ENCODE measurements around the gene ONECUT3. TPM values are rescaled to one million over a fixed set of nuclear protein-coding genes. Genes with fewer than 3 reads are reported as not detected.

The ONECUT3 gene
- polyA plus RNA-seq, 1 donor: 1.6 TPM

GRCh38 chr19:1827566-1828278, 74.4 kb downstream of the ONECUT3 start:
- Histone ChIP-seq H3K27ac (ENCODE audit: low read length) (no peak overlapping the region), H3K4me3 (ENCODE audit: low read length) (no peak overlapping the region), H3K36me3 (ENCODE audit: control insufficient read depth, insufficient read depth, low read length) (peaks cover 51% of the 10 kb centered on the region), H3K4me1 (ENCODE audit: control insufficient read depth, insufficient read depth, low read length) (peaks cover 13% of the 10 kb centered on the region), H3K9me3 (ENCODE audit: control insufficient read depth, low read depth, low read length) (peaks cover 5% of the 10 kb centered on the region), H3K27me3 (ENCODE audit: control insufficient read depth, insufficient read depth, low read length) (no peaks in the 10 kb centered on the region)
- no CpG with 5 or more reads among the region's 41 CpGs for WGBS (ENCODE audit: insufficient coverage, low lambda C conversion rate)
- DNase-seq: no peak

GRCh38 chr19:1828279-1829238, 75.3 kb downstream of the ONECUT3 start:
- no peak overlapping the region for H3K4me3 ChIP-seq (ENCODE audit: low read length)
- peaks cover 13% of the 10 kb centered on the region for H3K4me1 ChIP-seq (ENCODE audit: control insufficient read depth, insufficient read depth, low read length)
- WGBS (ENCODE audit: insufficient coverage, low lambda C conversion rate): no CpG with 5 or more reads among the region's 57 CpGs
- peaks cover 5% of the 10 kb centered on the region for H3K9me3 ChIP-seq (ENCODE audit: control insufficient read depth, low read depth, low read length)
- no peak for DNase-seq
- no peak overlapping the region for H3K27ac ChIP-seq (ENCODE audit: low read length)
- no peaks in the 10 kb centered on the region for H3K27me3 ChIP-seq (ENCODE audit: control insufficient read depth, insufficient read depth, low read length)
- peaks cover 47% of the 10 kb centered on the region for H3K36me3 ChIP-seq (ENCODE audit: control insufficient read depth, insufficient read depth, low read length)

- Histone ChIP-seq H3K27me3 (ENCODE audit: control insufficient read depth, insufficient read depth, low read length) (no peaks in the 10 kb centered on the region), H3K27ac (ENCODE audit: low read length) (no peak overlapping the region), H3K4me1 (ENCODE audit: control insufficient read depth, insufficient read depth, low read length) (peaks cover 13% of the 10 kb centered on the region), H3K4me3 (ENCODE audit: low read length) (no peak overlapping the region), H3K36me3 (ENCODE audit: control insufficient read depth, insufficient read depth, low read length) (peaks cover 37% of the 10 kb centered on the region), H3K9me3 (ENCODE audit: control insufficient read depth, low read depth, low read length) (peaks cover 2% of the 10 kb centered on the region)
- DNase-seq: no peak
- 60% methylated on average over 2 of the region's 11 CpGs for WGBS (ENCODE audit: insufficient coverage, low lambda C conversion rate)
These were observed 76.7 kb downstream of the ONECUT3 start for GRCh38 chr19:1829958-1830357.

GRCh38 chr19:1830568-1830967, 77.3 kb downstream of the ONECUT3 start:
- H3K4me3 ChIP-seq (ENCODE audit: low read length): no peak overlapping the region
- H3K27ac ChIP-seq (ENCODE audit: low read length): no peak overlapping the region
- H3K36me3 ChIP-seq (ENCODE audit: control insufficient read depth, insufficient read depth, low read length): peaks cover 37% of the 10 kb centered on the region
- H3K4me1 ChIP-seq (ENCODE audit: control insufficient read depth, insufficient read depth, low read length): peaks cover 13% of the 10 kb centered on the region
- H3K27me3 ChIP-seq (ENCODE audit: control insufficient read depth, insufficient read depth, low read length): no peaks in the 10 kb centered on the region
- no peak for DNase-seq
- 100% methylated on average over 2 of the region's 15 CpGs for WGBS (ENCODE audit: insufficient coverage, low lambda C conversion rate)
- H3K9me3 ChIP-seq (ENCODE audit: control insufficient read depth, low read depth, low read length): peaks cover 2% of the 10 kb centered on the region

Other genes starting within 250 kb of the ONECUT3 start
- gene ADAMTSL5, start 240.5 kb upstream of the ONECUT3 start, polyA plus RNA-seq: 24.9 TPM
- 0.09 TPM for gene PLK5, start 229.4 kb upstream of the ONECUT3 start, polyA plus RNA-seq
- 17.8 TPM for gene MEX3D, start 185.2 kb upstream of the ONECUT3 start, polyA plus RNA-seq
- 59.1 TPM for gene MBD3, start 160.6 kb upstream of the ONECUT3 start, polyA plus RNA-seq
- 124 TPM for gene UQCR11, start 148.0 kb upstream of the ONECUT3 start, polyA plus RNA-seq
- 74.3 TPM for gene TCF3, start 100.9 kb upstream of the ONECUT3 start, polyA plus RNA-seq
- gene ATP8B3, start 58.8 kb downstream of the ONECUT3 start, polyA plus RNA-seq: 0.99 TPM
- gene REXO1, start 95.0 kb downstream of the ONECUT3 start, polyA plus RNA-seq: 23.8 TPM
- 19.5 TPM for gene KLF16, start 110.1 kb downstream of the ONECUT3 start, polyA plus RNA-seq
- 46.4 TPM for gene ABHD17A, start 132.0 kb downstream of the ONECUT3 start, polyA plus RNA-seq
- gene ADAT3, start 151.9 kb downstream of the ONECUT3 start, polyA plus RNA-seq: 5.1 TPM
- gene SCAMP4, start 151.9 kb downstream of the ONECUT3 start, polyA plus RNA-seq: 36.6 TPM
- 56.9 TPM for gene CSNK1G2, start 187.7 kb downstream of the ONECUT3 start, polyA plus RNA-seq

Measured in large intestine (tissue), 3 donors.